Right kidney (tissue), 9 donors: Measurements from ENCODE around the gene DDX42.

Experiments
- DNase-seq: peaks from one replicate; pipeline ENCODE4 v3.0.0-alpha.2; 2016
- long read RNA-seq, 8 donors: transcript quantifications; one replicate each; lab custom pipeline, GENCODE V29; 2026

Gene DDX42, protein sequence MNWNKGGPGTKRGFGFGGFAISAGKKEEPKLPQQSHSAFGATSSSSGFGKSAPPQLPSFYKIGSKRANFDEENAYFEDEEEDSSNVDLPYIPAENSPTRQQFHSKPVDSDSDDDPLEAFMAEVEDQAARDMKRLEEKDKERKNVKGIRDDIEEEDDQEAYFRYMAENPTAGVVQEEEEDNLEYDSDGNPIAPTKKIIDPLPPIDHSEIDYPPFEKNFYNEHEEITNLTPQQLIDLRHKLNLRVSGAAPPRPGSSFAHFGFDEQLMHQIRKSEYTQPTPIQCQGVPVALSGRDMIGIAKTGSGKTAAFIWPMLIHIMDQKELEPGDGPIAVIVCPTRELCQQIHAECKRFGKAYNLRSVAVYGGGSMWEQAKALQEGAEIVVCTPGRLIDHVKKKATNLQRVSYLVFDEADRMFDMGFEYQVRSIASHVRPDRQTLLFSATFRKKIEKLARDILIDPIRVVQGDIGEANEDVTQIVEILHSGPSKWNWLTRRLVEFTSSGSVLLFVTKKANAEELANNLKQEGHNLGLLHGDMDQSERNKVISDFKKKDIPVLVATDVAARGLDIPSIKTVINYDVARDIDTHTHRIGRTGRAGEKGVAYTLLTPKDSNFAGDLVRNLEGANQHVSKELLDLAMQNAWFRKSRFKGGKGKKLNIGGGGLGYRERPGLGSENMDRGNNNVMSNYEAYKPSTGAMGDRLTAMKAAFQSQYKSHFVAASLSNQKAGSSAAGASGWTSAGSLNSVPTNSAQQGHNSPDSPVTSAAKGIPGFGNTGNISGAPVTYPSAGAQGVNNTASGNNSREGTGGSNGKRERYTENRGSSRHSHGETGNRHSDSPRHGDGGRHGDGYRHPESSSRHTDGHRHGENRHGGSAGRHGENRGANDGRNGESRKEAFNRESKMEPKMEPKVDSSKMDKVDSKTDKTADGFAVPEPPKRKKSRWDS
- long read RNA-seq, donor 1, transcript DDX42-202 (18 exons, 3,939 nt): minor isoform, 5 of 79 reads
- long read RNA-seq, donor 1, transcript DDX42-214 (1 exons, 2,244 nt): major isoform, 69 of 79 reads
- long read RNA-seq, donor 1, partial matches to known transcripts: 0 of 79 reads
- long read RNA-seq, donor 1, other reads (novel, unspliced or antisense): 0 of 79 reads
- long read RNA-seq, donor 2, transcript DDX42-214 (1 exons, 2,244 nt): major isoform, 32 of 38 reads
- long read RNA-seq, donor 2, partial matches to known transcripts: 0 of 38 reads
- long read RNA-seq, donor 2, other reads (novel, unspliced or antisense): 0 of 38 reads
- long read RNA-seq, donor 3, transcript DDX42-214 (1 exons, 2,244 nt): major isoform, 45 of 88 reads
- long read RNA-seq, donor 3, partial matches to known transcripts: 41 of 88 reads
- long read RNA-seq, donor 3, other reads (novel, unspliced or antisense): 0 of 88 reads
- long read RNA-seq, donor 4, transcript DDX42-214 (1 exons, 2,244 nt): major isoform, 83 of 105 reads
- long read RNA-seq, donor 4, partial matches to known transcripts: 6 of 105 reads
- long read RNA-seq, donor 4, other reads (novel, unspliced or antisense): 0 of 105 reads
- long read RNA-seq, donor 5, full-length matches to known transcripts: 64 of 64 reads
- long read RNA-seq, donor 5, partial matches to known transcripts: 0 of 64 reads
- long read RNA-seq, donor 5, other reads (novel, unspliced or antisense): 0 of 64 reads
- long read RNA-seq, donor 6, transcript DDX42-214 (1 exons, 2,244 nt): major isoform, 54 of 57 reads
- long read RNA-seq, donor 6, partial matches to known transcripts: 0 of 57 reads
- long read RNA-seq, donor 6, other reads (novel, unspliced or antisense): 0 of 57 reads
- long read RNA-seq, donor 7: 0 reads
- long read RNA-seq, donor 8, transcript DDX42-214 (1 exons, 2,244 nt): major isoform, 59 of 65 reads
- long read RNA-seq, donor 8, transcript DDX42-202 (18 exons, 3,939 nt): minor isoform, 5 of 65 reads
- long read RNA-seq, donor 8, partial matches to known transcripts: 0 of 65 reads
- long read RNA-seq, donor 8, other reads (novel, unspliced or antisense): 0 of 65 reads

DNA sequence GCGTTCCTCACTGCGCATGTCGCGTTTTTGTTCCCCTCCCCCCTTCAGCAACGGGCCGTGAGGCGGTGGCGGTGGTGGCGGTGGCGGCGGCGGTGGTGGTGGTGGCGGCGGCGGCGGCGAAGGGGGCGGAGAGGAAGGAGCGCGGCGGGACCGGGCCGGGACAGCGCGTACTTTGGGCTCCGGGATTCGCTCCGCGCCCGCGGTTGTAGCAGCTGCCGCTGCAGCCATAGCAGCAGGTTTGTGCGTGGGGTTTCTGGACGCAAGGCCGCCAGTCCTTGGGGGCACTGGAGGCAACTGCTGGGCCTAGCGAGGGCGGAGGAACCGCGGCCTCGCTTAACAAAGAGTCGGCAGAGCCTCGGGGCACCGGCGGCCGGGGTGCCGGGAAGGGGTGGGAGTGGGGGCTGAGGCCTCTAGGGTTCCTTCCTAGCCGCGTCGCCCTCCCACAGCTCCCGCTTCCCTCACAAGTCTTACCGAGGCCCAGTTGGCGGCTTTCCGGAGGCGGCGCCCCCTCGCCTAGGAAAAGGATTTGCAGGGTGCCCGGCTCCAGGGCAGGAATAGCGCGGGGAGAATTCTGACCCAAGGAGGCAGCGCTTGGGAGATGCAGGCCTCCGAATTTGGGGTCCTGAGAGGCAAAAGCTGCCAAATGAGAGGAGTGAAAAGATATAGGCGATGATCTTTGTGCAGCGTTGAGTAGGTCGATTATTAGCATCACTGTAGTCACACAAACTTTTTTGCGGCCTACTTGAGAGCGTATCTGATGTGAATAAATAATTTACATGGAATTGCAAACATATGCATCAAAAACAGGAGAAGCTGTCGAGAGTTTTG lies at the start of gene DDX42:
DDX42 (plus strand) TSS at position 30 of the 828 bp plus-strand sequence. CDS start 12,880 bp downstream, outside the sequence.
- DNase-seq: peak; percentile 79

DNA sequence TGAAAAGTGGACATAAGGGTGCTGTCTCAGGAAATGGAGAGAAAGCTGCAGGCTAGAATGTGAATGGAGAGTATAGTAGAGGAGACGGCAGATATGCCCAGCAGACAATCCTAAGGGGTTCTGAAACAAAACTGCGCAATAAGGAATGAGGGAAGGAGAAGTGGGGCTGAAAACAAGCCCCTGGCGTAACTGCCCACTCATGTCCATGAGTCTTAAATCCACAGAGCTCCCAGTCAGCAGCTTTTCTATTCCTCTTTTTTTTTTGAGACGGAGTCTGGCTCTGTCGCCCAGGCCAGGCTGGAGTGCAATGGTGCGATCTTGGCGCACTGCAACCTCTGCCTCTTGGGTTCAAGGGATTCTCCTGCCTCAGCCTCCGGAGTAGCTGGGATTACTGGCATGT lies 38.3 kb upstream of the DDX42 start:
- DNase-seq: no peak

DNA sequence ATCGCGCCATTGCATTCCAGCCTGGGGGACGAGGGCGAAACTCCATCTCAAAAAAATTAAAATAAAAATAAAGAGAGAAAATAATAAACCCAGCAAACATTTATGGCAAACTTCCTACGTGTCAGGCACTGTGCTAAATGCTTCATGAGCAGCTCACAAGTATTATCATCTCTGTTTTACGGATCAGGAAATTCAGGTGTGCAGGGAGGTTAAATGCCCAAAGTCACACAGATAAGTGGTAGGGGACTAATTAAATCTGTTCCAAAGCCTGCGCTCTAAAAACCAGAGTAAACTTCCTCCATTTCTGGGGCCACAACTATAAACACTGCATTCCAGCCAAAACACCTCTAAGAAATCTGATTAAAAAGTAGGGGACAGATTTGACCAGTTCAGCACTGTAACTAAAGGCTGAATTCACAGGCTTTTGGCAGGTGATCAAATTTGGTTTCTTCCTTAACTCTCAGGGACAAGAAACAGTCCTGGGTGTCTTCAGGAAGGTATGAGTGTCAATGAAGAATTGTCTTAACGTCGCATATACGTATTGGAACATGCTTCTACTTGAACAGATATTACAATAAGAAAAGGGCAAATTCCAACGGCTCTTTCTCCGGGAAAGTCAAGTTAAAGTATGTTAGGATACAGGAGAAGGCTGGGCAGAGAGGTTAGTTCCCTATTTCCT lies 33.4 kb upstream of the DDX42 start:
- DNase-seq: peak; percentile 22

DNA sequence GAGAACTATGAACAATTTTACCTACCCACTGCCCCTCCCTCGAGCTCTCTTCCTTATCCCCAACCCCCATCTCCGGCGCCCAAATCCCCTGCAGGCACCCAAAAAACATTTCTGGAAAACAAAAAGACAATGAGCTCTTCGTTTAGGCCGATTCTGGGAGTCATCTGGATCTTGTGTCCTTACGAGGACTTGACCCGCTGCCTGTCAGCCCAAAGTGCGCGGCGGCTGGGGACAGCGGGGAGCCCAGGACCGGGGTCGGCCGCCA lies 32.9 kb upstream of the DDX42 start:
- no peak for DNase-seq

DNA sequence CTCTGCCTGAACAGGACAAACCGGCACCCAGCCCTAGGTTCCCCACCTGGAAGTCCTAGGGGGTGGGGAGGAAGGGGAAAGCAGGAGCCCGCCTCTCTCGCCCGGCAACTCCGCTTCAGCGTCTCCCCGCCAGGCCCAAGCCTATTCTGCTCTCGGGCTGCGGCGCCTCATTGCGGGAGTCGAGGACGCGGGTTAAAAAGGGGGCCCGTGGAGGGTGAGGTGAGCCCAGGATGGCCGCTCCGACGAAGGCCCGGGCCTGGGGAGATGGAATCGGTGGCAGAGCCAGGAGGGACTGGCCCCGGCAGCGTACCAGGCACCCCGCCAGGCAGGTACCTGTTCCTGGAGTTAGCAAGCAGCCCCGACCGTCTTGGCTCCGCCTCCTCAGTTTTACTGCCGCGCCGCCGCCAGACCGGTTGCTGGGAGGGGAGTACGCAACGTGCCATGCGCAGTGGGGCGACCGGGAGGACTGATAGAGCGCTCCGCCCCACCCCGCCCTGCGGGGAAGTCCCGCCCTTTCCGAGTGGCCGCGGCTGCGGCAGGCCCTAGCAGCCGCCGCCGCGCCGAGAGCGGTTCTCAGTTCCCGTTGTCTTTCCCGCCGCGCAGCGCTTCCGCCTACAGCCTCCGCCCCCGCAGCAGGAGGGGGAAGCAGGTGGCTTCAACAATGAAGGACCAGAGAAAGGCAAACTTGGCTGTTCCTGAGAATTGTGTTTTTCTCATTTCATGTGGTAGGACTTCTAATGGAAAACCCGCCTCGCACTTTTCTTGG lies 32.4 kb upstream of the DDX42 start, which contains the start of gene STRADA:
STRADA (minus strand) TSS at position 392 of the 766 bp plus-strand sequence. CDS start 13,430 bp downstream, outside the sequence.
- DNase-seq: peak; percentile 96

DNA sequence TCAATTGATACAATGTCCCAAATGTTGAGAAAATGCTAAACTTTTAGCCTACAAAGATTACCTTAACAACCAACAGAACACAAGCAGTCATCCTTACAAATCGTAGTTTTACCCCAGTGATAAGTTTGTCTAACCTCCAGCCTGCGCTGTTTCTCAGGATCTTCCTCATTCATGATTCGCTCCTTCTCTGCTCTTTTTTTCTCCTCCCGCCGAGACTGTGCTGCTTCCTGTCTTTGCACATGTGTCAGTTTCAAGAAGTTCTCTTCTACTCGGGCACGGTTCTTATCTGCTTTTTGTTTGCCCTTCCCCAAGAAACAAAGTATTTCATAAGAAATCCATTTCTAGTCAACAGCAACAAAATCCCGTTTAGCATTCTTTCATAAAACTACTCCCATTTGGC lies 22.2 kb upstream of the DDX42 start:
- no peak for DNase-seq

DNA sequence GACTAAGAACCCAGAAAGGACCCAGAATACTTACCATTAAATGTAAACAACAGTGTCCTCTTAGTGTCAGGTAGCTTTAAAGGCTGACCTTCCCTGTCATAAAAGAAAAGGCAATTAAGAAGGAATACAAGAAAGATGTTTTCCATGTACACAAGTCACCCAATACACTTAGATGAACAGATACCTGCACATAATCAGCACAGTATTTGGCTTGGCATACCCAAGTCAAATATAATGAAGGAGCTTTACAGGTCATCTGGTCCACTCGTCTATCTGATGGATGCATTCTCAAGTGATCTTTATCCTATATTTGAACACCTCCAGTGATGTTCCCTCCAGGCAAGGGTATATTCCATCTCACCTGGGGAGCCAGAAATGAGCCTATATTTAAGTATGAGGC lies 21.3 kb upstream of the DDX42 start:
- DNase-seq: no peak

DNA sequence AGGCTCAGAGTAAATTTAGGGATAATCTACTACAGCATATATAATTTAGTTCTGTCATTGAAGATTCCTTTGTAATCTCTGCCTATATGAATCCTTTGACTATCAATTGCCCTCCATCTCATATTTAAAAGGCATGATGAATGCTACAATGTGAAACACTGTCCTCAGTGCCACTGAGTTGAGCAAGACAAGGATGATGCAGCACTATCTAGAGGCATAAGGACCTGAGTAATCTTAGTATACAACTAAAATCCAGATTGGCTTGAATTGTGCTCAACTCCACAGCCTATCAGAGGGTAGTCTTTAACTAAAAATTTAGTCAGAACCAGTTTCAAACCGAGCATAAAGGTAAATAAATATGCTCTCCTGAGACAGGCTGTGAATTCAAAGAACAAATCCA lies 20.8 kb upstream of the DDX42 start:
- DNase-seq: no peak

DNA sequence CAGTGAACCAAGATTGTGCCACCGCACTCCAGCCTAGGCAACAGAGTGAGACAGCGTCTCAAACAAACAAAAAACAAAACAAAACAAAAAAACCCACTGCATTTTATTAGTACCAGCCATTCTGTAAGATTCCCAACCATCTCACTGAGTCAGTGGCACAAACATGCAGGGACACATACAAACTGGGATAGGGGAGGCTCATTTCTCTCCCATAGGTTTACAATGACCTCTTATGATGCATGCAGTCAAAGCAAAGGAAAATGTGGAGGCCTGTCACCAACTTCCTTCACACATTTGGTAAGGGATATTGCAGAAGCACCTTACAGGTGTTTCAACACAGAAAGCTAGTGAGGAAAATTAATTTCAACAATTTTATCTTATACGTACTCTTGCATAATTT lies 19.9 kb upstream of the DDX42 start:
- DNase-seq: no peak

DNA sequence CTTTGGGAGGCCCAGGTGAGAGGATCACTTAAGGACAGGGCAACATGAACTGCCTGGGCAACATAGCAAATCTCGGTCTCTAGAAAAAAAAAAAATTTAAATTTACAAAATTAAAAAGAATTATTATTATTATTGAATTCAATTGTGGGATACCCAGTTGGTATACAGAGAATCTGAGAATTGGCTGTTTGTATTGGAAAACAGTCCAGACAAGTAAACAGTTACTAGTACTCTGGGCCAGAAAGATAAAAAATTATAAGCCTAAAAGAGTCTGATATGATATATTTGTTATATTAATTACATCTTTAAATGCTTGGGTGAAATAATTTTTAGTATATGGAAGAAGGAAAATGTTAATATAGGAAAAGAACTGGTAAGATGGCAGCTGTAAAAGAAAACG lies 15.5 kb upstream of the DDX42 start:
- no peak for DNase-seq

DNA sequence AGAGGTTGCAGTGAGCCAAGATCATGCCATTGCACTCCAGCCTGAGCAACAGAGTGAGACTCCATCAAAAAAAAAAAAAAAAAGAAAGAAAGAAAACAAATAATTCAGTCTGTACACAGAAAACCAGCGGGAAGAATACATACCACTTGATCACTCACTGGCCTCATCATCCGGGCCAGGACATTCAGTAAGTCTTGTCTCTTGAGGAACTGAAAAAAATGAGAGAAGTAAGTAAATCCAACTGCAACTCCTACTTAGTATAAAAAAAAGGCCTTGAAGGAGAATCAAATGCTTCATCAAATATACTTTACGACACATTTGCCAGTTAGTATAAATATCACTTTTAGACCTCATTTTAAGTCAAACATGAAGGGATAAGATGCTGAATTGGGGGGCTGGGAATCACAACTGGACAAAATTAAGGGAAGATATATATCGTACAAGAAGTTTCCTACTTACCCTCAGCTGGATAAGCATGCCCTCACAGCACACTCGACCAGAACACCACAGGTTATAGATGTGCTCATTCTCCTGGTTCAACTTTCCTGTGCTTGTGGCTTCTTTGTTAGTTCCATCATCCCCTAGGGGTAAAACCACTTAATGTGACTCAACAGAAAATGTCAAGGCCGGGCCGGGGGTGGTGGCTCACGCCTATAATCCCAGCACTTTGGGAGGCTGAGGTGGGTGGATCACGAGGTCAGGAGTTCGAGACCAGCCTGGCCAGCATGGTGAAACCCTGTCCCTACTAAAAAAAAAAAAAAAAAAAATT lies 13.0 kb upstream of the DDX42 start:
- no peak for DNase-seq

DNA sequence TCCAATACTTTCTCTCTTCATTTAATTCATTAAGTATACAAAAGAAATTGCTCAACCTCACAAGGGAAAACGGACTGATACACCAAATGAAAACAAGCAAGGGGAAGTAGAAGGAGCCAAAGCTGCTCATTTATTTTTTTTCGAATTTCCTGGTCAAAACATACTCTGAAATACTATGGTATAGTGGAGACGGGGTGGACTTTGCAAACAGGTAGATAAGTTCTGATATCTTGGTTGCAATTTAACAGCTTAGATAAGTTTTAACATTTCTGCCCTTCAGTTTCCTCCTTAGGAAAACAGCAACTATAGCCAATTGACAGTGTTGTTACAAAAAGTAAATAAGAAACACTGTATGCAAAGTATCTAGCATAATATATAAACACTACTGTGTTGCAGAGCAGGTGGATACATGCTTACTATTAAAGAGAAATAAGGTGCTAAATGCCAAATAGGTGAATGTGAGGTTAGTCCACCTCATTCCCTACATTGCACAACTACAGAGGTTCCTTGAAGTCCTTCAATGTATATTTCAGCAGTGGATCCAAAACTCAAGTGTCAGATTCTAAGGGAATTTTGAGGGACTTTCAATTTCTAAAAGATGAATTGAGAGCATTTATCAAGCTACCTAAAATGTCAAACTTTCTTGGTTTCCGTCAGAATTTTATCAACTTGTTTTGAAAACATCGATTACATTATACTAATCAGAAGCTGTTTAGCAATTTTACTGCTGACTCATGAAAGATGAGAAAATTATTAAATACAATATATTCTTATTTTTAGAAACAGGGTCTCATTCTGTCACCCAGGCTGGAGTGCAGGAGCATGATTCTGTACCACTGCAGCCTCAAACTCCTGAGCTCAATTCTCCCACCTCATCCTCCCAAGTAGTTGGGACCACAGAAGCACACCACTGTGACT lies 11.6 kb upstream of the DDX42 start:
- no peak for DNase-seq

DNA sequence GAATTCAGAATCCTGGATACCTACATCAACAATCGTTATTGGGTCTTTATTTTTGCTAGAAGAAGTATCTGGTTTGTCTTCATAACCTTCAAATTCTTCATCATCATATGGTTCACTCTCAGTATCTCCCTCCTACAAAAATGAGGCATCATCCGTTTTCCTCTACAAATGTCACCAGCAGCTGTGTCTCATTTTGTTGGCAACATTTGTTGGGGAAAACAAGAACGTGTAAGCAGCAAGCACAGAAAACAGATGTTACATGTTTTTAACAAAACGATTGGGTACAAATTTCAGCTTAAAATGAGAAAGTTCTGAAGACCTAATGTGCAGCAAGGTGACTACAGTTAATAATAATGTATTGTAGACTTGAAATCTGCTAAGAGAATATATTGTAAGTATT lies 9.3 kb upstream of the DDX42 start:
- no peak for DNase-seq

DNA sequence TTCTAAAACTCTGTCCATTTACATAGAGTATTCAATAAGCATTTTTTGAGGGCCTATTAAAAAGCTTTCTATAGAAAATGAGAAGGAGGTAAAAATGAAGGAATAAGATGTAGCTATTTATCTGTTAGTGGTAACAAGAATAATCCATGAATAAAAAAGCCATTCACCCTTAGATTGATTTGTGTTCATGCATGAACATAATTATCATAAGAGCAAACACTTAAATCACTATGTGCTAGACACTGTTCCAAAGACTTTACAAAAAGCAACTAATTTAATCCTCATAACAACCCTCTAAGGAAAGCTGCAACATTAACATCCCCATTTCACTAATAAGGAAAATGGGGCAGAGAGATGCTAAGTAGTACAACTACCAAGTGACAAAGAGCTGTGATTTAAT lies 7.2 kb upstream of the DDX42 start:
- DNase-seq: no peak

DNA sequence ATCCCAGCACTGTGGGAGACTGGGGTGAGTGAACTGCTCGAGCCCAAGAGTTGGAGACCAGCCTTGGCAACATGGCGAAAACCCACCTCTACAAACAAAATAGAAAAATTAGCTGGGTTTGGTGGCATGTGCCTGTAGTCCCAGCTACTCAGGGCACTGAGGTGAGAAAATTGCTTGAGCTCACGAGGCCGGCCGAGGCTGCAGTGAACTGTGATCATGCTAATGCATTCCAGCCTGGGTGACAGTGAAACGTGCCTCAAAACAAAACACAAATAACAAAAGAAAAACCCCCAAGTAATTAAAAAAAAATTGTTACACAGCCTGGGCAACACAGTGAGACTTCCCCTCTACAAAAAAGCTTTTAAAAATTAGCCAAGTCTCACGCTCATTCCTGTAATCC lies 5.5 kb upstream of the DDX42 start:
- no peak for DNase-seq

DNA sequence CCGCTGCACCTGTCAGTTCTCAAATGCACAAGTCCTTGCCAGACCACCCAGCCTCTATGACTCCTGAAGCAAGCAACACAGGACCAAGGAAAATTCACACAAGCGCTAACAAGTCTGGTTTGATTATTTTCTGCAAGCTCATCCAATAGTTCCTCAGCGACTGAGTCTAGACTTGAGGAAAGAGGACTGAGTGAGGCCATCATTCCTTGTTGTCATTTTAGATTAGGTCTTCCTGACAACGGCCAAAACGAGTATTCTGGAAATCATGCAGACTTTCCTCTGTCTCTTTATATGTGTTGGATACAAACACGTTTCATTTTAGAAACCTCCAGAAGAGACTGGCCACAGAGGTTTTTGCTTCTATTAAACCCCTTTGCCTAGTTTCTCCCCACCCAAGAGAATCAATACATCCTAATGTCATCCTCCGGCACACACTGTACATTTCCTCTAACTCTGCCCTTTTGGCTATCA lies 1.1 kb upstream of the DDX42 start:
- DNase-seq: no peak
